Measurements from ENCODE around the gene KIF1A.

- TF ChIP-seq, protein P1, sequence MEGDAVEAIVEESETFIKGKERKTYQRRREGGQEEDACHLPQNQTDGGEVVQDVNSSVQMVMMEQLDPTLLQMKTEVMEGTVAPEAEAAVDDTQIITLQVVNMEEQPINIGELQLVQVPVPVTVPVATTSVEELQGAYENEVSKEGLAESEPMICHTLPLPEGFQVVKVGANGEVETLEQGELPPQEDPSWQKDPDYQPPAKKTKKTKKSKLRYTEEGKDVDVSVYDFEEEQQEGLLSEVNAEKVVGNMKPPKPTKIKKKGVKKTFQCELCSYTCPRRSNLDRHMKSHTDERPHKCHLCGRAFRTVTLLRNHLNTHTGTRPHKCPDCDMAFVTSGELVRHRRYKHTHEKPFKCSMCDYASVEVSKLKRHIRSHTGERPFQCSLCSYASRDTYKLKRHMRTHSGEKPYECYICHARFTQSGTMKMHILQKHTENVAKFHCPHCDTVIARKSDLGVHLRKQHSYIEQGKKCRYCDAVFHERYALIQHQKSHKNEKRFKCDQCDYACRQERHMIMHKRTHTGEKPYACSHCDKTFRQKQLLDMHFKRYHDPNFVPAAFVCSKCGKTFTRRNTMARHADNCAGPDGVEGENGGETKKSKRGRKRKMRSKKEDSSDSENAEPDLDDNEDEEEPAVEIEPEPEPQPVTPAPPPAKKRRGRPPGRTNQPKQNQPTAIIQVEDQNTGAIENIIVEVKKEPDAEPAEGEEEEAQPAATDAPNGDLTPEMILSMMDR (IDR thresholded peaks at IDR 0.05; ENCODE audit: low read length) = no peak
- no peak for TF ChIP-seq EZH2 (IDR thresholded peaks at IDR 0.05; ENCODE audit: borderline replicate concordance, low read length)
Observed at GRCh38 chr2:240705204-240705791, 114.7 kb downstream of the KIF1A start.

Data from OCI-LY1 (cell line).